Upper lobe of left lung (tissue), 6 donors: ENCODE results near the gene MTFP1. TPM values are rescaled to one million over a fixed set of nuclear protein-coding genes. Genes with fewer than 3 reads are reported as not detected.

ENCODE experiments used
- ATAC-seq, 2 donors: fragments of 200-7000 bp; cut with Tn5 transposase; one replicate each; pipeline ENCODE4 v1.9.1; 2022; ENCODE audit warnings: mild to moderate bottlenecking in 2 of 2, moderate library complexity in 2 of 2; ENCODE audit not compliant: low FRiP score in 2 of 2
- DNase-seq, 2 donors: peaks; one replicate each; pipeline ENCODE4 v3.0.0-alpha.2; 2019 to 2020
- H3K27ac ChIP-seq, 4 donors: fragments of 200-600 bp; sonication (generic); one replicate each; pipeline ENCODE4 v1.5.1; 2016 to 2019
- H3K27me3 ChIP-seq, 4 donors: fragments of 200-600 bp; sonication (generic); one replicate each; pipeline ENCODE4 v1.5.1; 2017 to 2019
- H3K36me3 ChIP-seq, 4 donors: fragments of 200-600 bp; sonication (generic); one replicate each; pipeline ENCODE4 v1.5.1; 2016 to 2019
- H3K4me1 ChIP-seq, 4 donors: fragments of 200-600 bp; sonication (generic); one replicate each; pipeline ENCODE4 v1.5.1; 2018 to 2019
- H3K4me3 ChIP-seq, 4 donors: fragments of 200-600 bp; sonication (generic); one replicate each; pipeline ENCODE4 v1.5.1; 2017 to 2019; ENCODE audit warnings: mild to moderate bottlenecking in 2 of 4, moderate library complexity in 1 of 4
- H3K9me3 ChIP-seq, 4 donors: fragments of 200-600 bp; sonication (generic); one replicate each; pipeline ENCODE4 v1.5.1; 2018 to 2019
- EP300 ChIP-seq, 4 donors: sonication (generic); formaldehyde crosslinking; IDR thresholded peaks; one replicate each; pipeline ENCODE4 v1.5.1; 2017; ENCODE audit warnings: antibody characterized with exemption in 4 of 4, control low read depth in 2 of 4
- POLR2A ChIP-seq, 4 donors: fragments of 450-650 bp; IDR thresholded peaks; one replicate each; pipeline ENCODE4 v1.5.1; 2016 to 2017; ENCODE audit warnings: antibody characterized with exemption in 4 of 4, mild to moderate bottlenecking in 2 of 4
- POLR2AphosphoS5 ChIP-seq, 2 donors: sonication (generic); formaldehyde crosslinking; IDR thresholded peaks; one replicate each; pipeline ENCODE4 v1.5.1; 2017; ENCODE audit warnings: antibody characterized with exemption in 2 of 2
- WGBS, 2 donors: methylation state at CpG; one replicate each; pipeline ENCODE4 v1.1.5; 2017 to 2018; 5-methylcytosine and 5-hydroxymethylcytosine counted together
- total RNA-seq, 6 donors: library from RNA; depleted of rRNA in 4 of 6; stranded (reverse); fragments of >200 nt in 4 of 6; gene quantifications; one replicate each; pipeline versions ENCODE4 v1.1.0 to v1.2.1, GENCODE V29; 2016 to 2021
- TF ChIP-seq, protein P1 (sequence below), 6 experiments: fragments of 450-650 bp in 4 of 6; fragments of 200-600 bp in 2 of 6; sonication (generic) in 2 of 6; IDR thresholded peaks; one replicate each; pipeline ENCODE4 v1.5.1; 2016 to 2019; ENCODE audit warnings: antibody characterized with exemption in 6 of 6
- donor health status: DM: no; HTN: no; CAD: no; lungs with moderate emphysema.
- donor health status: DM: no; HTN: yes; CAD: no; lungs with severe emphysema.

The MTFP1 gene
- total RNA-seq, 6 donors from 2014 or later: 5.8 to 28.4 (median 12.8) TPM

DNA sequence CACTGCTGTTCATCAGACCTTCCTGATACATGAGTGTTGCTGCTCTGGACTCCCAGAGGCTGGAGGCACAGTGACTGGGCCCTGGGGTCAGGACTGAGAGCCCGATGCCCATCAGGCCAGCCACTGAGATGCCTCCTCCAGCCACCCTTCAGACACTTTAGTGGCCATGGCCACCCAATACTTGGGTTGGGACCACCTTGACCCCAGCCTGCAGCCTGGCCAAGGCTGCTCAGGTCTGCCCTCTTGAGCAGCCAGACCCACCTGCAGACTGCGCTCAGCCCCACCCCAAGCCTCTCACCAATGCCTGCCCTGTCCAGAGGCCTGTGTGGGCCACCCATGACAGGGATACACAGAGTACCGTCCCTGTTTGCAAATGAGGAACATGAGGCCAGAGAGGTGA is 42.5 kb upstream of the MTFP1 start:
- ATAC-seq: no peak
- 91 to 100% methylated on average over 1 to 3 of the region's 3 CpGs for WGBS, 2 donors
- Histone ChIP-seq H3K36me3 (peaks cover 0 to 36% (median 20%) of the 10 kb centered on the region in 4 donors), H3K4me3 (no peak overlapping the region), H3K27me3 (no peaks in the 10 kb centered on the region), H3K27ac (no peak overlapping the region), H3K9me3 (no peaks in the 10 kb centered on the region), H3K4me1 (peaks cover 10 to 17% (median 14%) of the 10 kb centered on the region in 4 donors)
- no peak for TF ChIP-seq POLR2AphosphoS5 (IDR thresholded peaks at IDR 0.05)
- TF ChIP-seq, protein P1, sequence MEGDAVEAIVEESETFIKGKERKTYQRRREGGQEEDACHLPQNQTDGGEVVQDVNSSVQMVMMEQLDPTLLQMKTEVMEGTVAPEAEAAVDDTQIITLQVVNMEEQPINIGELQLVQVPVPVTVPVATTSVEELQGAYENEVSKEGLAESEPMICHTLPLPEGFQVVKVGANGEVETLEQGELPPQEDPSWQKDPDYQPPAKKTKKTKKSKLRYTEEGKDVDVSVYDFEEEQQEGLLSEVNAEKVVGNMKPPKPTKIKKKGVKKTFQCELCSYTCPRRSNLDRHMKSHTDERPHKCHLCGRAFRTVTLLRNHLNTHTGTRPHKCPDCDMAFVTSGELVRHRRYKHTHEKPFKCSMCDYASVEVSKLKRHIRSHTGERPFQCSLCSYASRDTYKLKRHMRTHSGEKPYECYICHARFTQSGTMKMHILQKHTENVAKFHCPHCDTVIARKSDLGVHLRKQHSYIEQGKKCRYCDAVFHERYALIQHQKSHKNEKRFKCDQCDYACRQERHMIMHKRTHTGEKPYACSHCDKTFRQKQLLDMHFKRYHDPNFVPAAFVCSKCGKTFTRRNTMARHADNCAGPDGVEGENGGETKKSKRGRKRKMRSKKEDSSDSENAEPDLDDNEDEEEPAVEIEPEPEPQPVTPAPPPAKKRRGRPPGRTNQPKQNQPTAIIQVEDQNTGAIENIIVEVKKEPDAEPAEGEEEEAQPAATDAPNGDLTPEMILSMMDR (IDR thresholded peaks at IDR 0.05): no peak
- no peak for TF ChIP-seq POLR2A (IDR thresholded peaks at IDR 0.05)
- no peak for TF ChIP-seq EP300 (IDR thresholded peaks at IDR 0.05)
- no peak for DNase-seq

DNA sequence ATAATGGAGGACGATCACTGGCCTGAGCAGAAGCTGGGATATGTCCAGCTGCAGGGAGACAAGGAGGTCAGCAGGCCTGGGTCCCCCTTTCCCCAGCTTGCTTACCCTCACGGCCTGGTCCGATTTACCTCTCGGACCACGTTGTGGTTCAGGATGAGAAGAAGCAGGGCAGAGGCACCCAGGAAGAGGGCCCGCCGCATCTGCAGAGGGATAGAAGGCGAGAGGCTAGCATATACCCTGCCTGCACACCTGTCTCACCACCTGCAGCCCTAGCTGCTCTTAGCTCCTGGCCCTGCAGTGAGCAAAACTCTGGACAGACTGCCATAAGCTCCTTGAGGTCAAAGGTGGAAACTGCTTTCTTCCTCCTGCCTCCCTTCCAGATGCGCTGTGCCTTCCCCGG is 39.6 kb upstream of the MTFP1 start:
- TF ChIP-seq EP300 (IDR thresholded peaks at IDR 0.05) (no peak), POLR2AphosphoS5 (IDR thresholded peaks at IDR 0.05) (no peak), POLR2A (IDR thresholded peaks at IDR 0.05) (no peak)
- TF ChIP-seq, protein P1 (IDR thresholded peaks at IDR 0.05): no peak
- peak overlapping the region in 1 of 4 donors; percentile 88 for H3K27ac ChIP-seq
- no peak for DNase-seq
- peaks cover 0 to 26% (median 14%) of the 10 kb centered on the region in 4 donors for H3K36me3 ChIP-seq
- 94 to 95% methylated on average over 8 to 10 of the region's 10 CpGs for WGBS, 2 donors
- H3K4me3 ChIP-seq: peak overlapping the region in 1 of 4 donors; percentile 73
- H3K9me3 ChIP-seq: no peaks in the 10 kb centered on the region
- H3K27me3 ChIP-seq: no peaks in the 10 kb centered on the region
- no peak for ATAC-seq
- peaks cover 10 to 17% (median 14%) of the 10 kb centered on the region in 4 donors for H3K4me1 ChIP-seq

DNA sequence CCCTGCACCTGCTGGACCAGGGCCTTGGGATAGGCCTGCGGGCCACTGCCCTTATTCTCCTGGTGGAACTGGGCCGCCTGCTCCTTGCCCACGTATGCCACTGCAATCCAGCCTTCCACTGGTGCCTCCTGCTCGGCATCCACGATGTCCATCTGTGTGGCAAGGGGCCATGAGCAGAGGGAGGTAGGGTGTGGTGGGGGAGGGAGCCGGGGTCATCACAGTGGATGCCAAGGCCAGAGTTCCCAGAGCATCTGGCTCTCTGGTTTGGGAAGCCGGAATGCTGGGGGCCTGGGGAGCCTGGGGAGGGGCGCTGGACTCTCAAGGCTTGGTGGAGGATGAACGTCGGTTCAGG is 39.0 kb upstream of the MTFP1 start:
- Histone ChIP-seq H3K4me1 (peaks cover 10 to 17% (median 17%) of the 10 kb centered on the region in 4 donors), H3K27me3 (no peaks in the 10 kb centered on the region), H3K4me3 (peak overlapping the region; percentile 27 to 73 (median 64)), H3K36me3 (peaks cover 0 to 23% (median 8%) of the 10 kb centered on the region in 4 donors), H3K27ac (peak overlapping the region; percentile 60 to 88 (median 71)), H3K9me3 (no peaks in the 10 kb centered on the region)
- ATAC-seq (no peak), DNase-seq (no peak)
- WGBS, 2 donors: 13 to 17% methylated on average over 5 to 7 of the region's 10 CpGs
- TF ChIP-seq EP300 (IDR thresholded peaks at IDR 0.05): no peak
- TF ChIP-seq POLR2A (IDR thresholded peaks at IDR 0.05): no peak
- no peak for TF ChIP-seq POLR2AphosphoS5 (IDR thresholded peaks at IDR 0.05)
- TF ChIP-seq, protein P1 (IDR thresholded peaks at IDR 0.05): no peak

DNA sequence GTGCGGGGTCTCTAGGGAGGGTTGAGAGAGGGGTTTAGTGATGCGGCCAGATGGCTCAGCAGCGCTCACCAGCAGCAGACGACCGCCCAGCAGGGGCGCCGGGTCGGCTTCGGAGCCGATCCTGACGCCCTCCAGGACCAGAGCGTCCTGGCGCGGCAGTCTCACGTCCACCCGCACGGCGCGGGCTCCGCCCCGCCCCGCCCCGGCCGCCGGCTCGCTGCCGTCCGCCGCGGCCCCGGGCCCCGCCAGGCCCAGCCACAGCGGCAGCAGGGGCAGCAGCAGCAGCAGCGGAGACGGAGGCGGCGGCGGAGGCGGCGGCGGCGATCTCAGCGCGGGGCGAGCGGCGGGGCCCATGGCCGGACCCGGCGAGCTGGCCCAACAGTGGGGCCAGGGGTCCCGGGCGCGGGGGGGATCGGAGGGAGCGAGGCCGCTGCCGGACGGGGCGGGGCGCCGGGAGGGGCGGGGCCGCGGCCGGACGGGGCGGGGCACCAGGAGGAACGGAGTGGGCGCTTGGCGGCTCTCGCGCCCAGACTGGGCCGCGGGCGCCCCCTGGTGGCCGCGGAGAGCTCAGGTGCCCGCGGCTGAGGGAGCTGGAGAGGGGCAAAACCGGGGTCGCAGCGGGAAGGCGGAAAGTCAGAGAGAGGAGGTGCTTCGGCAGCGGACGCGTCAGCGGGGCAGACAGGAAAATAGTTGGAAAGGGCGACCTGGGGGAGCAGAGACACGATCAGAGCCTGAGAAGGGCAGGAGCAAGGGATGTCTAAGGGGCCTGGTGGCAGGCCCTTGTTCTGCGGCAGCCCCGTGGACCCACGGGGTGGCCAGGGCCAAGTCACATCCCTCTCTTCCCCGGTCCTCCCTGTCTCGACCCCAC is 38.4 kb upstream of the MTFP1 start, which contains the start of gene RNF215:
RNF215 (minus strand) TSS at position 452 of the 868 bp plus-strand sequence; CDS start at position 354, 98 bp downstream.
- Histone ChIP-seq H3K27ac (peak within 1 kb of the TSS; percentile 60 to 88 (median 71)), H3K4me3 (peak within 1 kb of the TSS; percentile 41 to 73 (median 64)), H3K9me3 (no peaks in the 10 kb centered on the region), H3K36me3 (peaks cover 0 to 20% (median 5%) of the 10 kb centered on the region in 4 donors), H3K27me3 (no peaks in the 10 kb centered on the region), H3K4me1 (peaks cover 10 to 17% (median 17%) of the 10 kb centered on the region in 4 donors)
- DNase-seq (peak; percentile 84 to 99), ATAC-seq (peak; percentile 93 to 97)
- TF ChIP-seq, protein P1 (IDR thresholded peaks at IDR 0.05): peak; percentile 95 to 98 (median 97)
- TF ChIP-seq POLR2A (IDR thresholded peaks at IDR 0.05): peak in 1 of 4 donors; percentile 26
- no peak for TF ChIP-seq EP300 (IDR thresholded peaks at IDR 0.05)
- WGBS, 2 donors: 4 to 12% methylated on average over 20 to 33 of the region's 95 CpGs
